Forelimb muscle (tissue), 1 donor: Measurements from ENCODE around the gene ANGPTL1. TPM values are rescaled to one million over a fixed set of nuclear protein-coding genes. Genes with fewer than 3 reads are reported as not detected.
"Not testable (repeated sequence)": the region's sequence is repeated elsewhere in the genome, so short reads cannot be mapped to it uniquely, and the experiment has no call there.

Source experiments
- DNase-seq: peaks from one replicate; pipeline ENCODE4 v3.0.0-alpha.2; 2013; ENCODE audit warnings: low read depth
- polyA plus RNA-seq: library from polyadenylated mRNA; unstranded; fragments of 120-200 nt; gene quantifications from one replicate; pipeline ENCODE4 v1.2.1, GENCODE V29; 2013; ENCODE audit not compliant: insufficient read length

ANGPTL1 gene
- polyA plus RNA-seq, 1 donor = 63.0 TPM

DNA sequence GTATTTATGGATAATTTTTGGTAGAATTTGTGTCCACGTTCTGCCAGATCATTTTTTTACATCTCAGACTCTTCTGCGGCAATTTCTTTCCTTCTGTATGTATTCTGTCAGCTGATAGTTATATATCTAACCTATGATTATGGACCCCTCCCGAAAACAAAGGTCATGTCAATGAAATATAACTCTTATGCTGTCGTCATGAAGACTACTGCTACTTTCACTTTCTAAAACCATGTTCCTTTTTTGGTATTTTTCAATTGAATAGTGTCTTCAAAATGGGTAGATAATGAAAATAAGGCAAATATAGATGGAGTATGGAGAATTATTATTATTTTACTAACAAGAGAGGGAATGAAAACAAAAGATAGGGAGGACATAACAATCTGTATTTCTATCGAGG is 3.2 kb downstream of the ANGPTL1 start:
- peak; percentile 58 for DNase-seq

DNA sequence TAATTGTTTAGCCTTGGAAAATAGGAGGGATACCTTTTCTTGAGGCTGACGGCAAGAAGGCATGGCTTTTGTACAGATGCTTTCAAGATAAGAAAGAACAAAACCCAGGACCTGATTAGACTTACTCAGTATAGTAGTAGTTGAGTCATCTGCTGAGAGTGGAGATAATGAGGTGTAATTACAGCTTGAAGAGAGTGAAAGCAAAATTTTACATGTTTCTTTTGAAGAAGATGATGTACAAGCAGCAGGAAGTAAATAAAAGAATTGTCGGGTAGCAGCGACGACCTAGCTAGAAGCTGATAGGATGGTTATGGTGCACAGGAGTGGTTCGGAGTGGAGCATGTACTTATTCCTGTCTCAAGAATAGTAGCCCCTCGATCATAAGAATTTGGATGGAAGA is 6.6 kb downstream of the ANGPTL1 start:
- no peak for DNase-seq

DNA sequence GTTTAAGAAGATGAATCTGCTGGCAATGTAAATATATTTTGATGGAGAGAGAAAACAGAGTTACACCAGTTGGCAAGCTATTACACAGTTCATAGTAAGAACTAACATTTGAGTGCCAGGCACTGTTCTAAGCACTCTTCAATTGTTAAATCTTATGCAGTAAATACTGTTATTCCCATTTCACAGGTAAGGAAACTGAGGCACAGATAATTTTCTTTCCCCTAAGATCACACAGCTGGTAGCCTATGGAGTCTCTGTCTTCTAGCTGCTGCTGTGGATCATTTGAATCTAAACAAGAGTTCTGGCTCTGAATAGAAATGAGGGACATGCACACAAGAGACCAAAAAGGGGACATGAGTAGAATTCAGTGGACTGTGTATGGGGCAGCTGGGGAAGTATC is 8.0 kb downstream of the ANGPTL1 start:
- DNase-seq = no peak

DNA sequence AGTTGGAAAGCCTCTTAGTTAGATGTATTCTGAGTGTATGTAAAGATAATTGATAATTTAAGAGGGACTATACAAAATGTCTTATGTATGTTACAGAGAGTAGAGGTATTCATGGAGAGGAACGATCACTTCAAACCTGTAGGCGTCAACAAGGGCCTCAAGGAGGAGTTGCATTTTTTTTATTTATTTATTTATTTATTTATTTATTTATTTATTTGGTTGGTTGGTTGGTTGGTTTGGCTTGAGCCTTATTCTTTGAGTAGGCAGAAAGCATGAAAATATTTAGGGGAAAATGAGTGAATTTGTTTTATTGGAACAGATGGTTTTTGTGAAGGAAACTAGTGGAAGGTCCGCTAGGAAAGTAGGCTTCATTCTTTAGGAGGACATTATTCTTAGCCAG is 8.5 kb downstream of the ANGPTL1 start:
- DNase-seq = no peak

DNA sequence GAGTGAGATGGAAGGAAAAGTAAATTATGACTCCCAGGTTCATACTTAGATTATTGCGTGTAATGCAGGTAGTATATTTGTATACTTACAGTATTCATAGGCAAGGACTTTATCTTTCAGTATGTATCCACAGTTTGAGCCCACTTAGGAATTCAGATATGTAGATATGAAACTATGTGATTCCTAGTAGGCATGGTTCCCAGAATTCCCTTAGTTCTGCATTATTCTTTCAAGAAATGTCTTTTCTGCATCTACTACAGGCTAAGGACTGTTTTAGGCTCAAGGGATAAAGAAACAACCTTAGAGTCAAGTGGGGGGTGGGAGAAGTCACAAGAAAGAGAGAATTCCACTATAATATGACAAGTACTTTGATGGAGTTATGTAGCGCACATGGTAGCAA is 13.8 kb downstream of the ANGPTL1 start:
- DNase-seq = no peak

DNA sequence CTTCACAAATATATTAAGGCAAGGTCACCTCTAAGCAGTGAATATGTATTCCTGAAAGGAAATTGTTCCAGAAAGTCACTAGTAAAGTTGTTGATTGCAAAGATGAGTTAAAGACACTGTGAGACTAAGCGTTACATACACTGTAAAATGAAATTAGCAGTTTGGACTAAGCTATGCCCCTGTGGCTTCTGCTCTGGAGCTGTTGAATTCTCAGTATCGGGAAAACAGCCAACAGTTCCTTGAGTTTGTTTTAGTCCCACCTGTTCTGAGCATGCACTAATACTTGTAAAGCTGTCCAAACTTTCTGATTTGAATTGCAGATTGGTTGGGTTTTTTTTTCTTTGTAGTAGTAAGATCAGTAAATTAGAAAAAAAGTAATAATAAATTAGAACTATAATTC is 21.0 kb downstream of the ANGPTL1 start:
- DNase-seq = no peak

DNA sequence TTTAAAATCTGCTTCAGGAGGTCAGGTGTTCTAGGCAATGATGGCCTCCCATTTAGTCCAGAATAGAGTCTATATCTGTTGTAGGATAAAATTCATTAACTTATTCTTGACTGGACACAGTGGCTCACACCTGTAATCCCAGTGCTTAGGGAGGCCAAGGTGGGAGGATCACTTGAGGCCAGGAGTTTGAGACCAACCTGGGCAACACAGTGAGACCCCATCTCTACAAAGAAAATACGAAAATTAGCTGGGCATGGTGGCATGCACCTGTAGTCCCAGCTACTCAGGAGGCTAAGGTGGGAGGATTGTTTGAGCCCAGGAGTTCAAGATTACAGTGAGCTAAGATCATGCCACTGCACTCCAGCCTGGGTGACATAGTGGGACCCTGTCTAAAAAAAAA is 23.0 kb downstream of the ANGPTL1 start:
- not testable (repeated sequence) for DNase-seq

DNA sequence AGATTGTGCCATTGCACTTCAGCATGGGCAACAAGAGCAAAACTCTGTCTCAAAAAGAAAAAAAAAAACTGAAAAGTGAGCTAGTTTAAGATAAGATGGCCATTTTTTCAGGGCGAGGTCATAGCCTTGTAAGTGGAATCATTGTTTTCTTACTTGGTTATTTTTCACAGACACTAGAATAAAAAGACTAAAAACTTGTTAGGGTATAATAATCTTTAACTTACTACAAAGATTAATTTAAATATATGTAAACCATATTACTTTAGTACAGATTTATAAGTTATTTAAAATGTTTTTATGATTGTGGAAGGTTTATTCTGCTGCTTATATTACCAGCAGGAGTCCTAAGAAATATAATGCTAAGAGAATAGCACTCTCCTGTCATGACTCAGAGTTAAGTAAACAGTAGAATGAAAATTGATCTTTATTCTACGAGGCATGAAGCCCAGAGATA is 23.5 kb downstream of the ANGPTL1 start:
- DNase-seq = no peak

DNA sequence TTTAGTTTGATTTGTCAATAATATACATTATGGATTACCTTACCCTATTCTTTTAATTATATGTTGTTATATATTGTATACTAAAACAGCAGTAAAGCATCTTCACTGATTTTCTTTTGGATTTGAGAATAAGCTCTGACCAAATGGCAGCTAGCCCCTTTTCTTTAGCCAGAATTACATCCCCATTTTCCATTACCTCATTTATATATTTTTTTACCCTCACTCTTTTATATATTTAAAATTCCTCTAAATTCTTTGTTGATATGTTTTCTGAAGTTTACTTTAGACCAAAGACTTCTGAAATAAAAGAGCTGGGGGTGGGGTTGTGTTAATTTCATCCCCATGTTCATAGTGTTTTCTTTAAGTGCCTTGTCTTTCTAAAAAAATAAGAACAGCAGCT is 24.6 kb downstream of the ANGPTL1 start:
- no peak for DNase-seq

DNA sequence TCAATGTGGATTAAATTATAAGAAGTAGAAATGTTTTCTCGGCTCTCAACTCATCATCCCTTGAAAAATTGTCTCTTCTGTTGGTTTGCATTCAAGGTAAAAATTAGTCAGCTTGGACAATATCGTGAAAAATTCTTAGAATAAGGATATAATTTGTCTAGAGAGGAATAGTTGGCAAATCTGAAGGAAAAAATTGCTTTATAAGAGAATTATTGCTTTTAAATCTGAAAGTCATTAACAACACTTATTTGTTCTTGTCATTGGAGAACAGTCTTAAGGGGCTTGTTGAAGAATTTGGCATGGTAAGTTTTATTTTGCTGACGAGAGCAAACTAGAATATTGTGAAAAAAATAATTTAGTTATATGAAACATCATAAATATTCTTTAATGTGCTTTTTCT is 26.4 kb downstream of the ANGPTL1 start:
- peak; percentile 79 for DNase-seq

DNA sequence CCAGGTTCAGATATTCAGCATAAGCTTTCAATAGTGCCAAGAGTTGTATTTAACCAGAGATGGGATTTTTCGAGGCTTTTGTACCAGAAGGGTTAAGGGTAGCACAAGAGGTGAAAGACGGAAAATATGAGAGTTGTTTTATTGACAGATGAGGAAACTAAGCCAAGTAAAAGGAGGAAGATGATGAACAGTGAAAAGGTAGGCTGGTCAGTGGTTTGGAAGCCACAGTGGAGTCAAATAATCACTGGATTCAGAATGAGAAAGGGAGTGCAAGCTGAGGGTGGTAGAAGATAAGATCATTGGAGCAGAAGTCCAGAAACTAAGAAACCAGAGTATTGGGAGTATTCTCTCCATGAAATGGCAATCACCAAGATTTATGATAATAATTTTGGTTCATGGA is 45.7 kb downstream of the ANGPTL1 start:
- DNase-seq = no peak

DNA sequence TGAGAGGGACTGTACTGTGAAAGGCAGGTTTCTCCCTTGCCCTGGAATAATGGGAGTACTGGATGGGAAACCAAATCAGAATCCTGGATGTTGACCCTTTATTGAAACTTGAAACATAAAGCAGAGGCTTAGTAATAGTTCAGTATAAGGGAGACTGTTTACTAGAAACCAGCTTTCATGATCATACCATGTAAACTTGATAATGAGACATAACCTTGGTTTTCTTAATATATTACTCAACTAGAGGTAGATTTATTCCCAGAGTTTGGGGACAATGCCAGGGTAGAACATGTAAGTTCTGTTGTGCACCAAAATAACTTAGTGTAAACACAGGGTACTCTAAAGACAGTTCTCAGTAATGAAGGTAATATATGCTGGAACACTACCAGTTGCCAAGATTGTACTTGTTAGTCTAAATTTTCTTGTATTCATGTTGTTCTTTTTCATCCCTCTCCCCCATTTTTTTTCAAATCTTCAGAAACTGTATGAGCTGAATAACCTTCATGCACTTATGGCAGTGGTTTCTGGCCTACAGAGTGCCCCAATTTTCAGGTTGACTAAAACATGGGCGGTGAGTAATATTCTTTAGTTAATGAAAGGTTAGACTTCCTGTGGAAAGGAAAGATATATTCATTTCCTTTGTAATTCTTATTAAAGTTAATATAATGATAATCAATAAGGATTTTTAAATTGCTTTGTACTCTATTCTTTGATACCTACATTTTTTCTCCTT is 49.6 kb downstream of the ANGPTL1 start:
- no peak for DNase-seq

DNA sequence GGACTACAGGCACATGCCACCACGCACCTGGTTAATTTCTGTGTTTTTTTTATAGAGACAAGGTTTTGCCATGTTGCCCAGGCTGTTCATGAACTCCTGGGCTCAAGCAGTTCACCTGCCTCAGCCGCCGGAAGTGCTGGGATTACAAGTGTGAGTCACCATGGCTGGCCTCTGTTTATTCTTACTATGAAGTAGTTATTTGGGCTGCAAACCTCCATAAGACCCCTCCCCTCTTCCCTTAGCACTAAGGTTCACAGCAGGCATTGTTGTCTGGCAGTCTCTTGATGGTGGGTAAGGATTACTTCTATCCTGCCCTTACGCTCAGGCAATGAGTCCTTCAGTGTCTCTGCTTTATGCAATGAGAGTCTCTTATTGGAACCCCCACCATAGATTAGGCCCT is 51.8 kb downstream of the ANGPTL1 start:
- DNase-seq = no peak

DNA sequence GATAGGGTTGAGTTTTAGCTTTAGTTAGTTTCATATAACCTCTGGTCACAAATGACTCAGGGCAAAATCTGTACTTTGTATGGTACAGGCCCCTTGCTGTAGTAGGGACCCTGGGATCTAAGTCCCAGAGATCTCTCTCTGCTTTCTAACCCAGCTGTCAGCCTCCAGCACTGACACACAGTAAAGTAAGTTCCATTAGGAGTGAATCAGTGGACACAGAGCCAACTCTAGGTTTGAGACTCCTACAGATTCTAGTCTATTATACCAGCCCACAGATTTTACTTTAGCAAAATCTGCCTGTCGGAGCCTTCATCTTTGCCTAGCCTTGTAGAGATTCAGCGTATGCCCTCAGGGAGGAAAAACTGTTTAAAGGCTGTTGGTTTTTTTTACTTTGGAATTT is 52.5 kb downstream of the ANGPTL1 start:
- no peak for DNase-seq

DNA sequence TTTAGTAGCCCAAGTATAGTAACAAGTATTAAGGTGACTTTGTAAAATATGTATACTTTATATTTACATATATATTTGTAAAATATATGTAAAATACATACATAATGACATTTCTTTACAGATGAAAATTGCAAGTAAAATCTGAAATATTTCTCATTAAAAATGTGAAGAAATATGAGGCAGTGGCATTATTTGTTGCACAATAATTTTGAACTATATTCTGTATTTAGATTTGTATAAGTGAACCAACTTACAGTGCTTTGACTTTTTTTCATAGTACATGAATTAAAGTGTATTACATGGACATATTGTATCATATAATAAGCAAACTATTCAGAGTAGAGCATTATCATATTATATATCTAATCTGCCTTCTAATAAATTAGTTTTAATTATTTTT is 60.3 kb downstream of the ANGPTL1 start:
- no peak for DNase-seq

DNA sequence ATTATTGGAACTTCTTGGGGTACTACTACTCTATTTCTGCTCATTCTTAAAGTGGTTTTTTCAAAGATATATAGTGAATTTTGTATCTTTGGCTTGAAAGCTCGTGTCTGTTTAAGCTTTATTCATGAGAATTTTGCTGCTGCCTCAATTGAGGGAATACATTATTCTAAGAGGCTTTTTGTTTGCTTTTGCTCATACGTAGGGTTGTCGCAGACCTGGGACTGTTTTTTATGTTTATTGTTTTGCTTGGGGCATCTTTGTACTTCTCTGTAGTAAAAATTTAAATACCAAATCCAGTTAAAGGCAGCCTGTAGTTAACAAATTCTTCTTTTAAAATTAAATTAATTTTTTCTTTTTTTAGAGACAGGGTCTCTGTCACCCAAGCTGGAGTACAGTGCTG is 62.3 kb downstream of the ANGPTL1 start:
- DNase-seq = no peak

DNA sequence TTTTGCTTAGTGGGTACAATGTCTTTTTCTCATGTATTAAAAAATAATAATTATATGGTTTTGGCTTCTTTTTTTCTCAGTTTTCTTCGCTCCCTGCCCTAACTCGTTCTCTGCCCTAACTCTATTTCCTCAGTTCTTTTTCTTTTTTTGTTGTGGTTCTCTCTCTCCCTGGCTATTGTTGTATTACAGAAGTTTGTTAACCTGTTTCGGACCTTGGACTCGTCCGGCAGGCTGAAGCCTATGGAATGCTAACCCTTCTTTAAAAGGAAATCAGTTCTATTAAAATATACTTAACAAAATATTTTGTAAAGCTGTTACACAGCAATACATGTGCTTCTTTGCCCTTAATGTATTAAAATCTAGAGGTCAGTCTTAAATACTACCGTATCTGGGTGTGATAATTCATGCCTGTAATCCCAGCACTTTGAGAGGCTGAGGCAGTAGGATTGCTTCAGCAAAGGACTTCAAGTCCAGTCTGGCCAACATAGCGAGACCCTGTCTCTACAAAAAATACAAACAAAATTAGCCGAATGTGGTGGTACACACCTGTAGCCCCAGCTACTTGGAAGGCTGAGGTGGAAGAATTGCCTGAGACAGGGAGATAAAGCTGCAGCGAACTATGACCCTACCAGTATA is 64.1 kb downstream of the ANGPTL1 start:
- no peak for DNase-seq

DNA sequence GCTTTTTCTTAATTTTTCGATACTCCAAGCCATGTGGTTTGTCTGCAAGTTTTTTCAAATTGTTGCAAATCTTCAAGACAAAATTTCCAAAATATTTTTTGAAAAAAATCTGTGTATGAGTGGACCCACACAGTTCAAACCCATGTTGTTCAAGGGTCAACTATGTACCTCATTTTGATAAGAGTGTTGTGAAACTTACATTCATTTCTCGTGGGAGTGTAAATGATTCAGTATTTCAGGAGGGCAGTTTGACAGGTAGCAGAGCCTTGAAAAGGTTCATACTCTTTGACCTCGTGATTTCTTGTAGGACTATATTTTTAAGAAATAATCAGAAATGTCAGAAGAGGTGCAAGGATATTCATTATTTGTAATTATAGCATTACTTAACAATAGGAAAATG is 68.0 kb downstream of the ANGPTL1 start:
- no peak for DNase-seq

Other genes with a start within 250 kb of the ANGPTL1 start
- gene RALGPS2, start 145.8 kb downstream of the ANGPTL1 start, polyA plus RNA-seq = 39.6 TPM
- gene FAM20B, start 154.8 kb upstream of the ANGPTL1 start, polyA plus RNA-seq = 23.5 TPM
- gene TOR3A, start 211.0 kb upstream of the ANGPTL1 start, polyA plus RNA-seq = 15.8 TPM